Measurements from ENCODE around the gene CASP3.
"Not testable (repeated sequence)": the region's sequence is repeated elsewhere in the genome, so short reads cannot be mapped to it uniquely, and the experiment has no call there.

CASP3 gene

DNA sequence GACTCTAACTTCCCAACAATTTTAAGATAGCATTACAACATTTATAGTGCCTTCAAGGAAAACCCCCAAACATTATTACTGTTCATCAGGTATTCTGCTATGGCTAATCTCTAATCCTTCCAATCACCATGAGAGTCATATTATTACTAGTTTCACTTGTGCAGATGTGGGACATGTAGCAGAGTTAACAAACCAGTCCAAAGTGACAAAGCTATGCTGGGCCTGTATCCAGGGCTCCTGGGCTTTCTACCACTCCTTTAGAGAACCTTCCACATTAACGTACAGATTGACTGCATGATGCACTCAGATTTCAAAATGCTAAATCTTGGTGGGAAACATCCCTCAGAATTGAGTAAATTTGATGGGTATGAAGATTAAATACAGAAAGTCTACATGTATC, 16.4 kb downstream of the CASP3 start:
- peaks cover 85% of the 10 kb centered on the region for H3K36me3 ChIP-seq (ENCODE audit: control insufficient read depth, low read length)
- no peak overlapping the region for H3K4me3 ChIP-seq (ENCODE audit: low read length)
- H3K4me1 ChIP-seq (ENCODE audit: control insufficient read depth, low read length) = no peaks in the 10 kb centered on the region
- H3K9me2 ChIP-seq (replicated peaks; ENCODE audit: control insufficient read depth, low read length) = no peaks in the 10 kb centered on the region
- no peak overlapping the region for H3K4me2 ChIP-seq (ENCODE audit: low read length)
- H3K27me3 ChIP-seq (ENCODE audit: control insufficient read depth, low read length) = no peaks in the 10 kb centered on the region
- TF ChIP-seq, protein P1, sequence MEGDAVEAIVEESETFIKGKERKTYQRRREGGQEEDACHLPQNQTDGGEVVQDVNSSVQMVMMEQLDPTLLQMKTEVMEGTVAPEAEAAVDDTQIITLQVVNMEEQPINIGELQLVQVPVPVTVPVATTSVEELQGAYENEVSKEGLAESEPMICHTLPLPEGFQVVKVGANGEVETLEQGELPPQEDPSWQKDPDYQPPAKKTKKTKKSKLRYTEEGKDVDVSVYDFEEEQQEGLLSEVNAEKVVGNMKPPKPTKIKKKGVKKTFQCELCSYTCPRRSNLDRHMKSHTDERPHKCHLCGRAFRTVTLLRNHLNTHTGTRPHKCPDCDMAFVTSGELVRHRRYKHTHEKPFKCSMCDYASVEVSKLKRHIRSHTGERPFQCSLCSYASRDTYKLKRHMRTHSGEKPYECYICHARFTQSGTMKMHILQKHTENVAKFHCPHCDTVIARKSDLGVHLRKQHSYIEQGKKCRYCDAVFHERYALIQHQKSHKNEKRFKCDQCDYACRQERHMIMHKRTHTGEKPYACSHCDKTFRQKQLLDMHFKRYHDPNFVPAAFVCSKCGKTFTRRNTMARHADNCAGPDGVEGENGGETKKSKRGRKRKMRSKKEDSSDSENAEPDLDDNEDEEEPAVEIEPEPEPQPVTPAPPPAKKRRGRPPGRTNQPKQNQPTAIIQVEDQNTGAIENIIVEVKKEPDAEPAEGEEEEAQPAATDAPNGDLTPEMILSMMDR (IDR thresholded peaks at IDR 0.05; ENCODE audit: low read depth, low read length, poor library complexity, severe bottlenecking) = no peak
- TF ChIP-seq EZH2phosphoT487 (IDR thresholded peaks at IDR 0.05; ENCODE audit: borderline replicate concordance, low read length) = no peak
- peaks cover 4% of the 10 kb centered on the region; the same call in 1 of the 2 replicates for H3F3A ChIP-seq (ENCODE audit: control insufficient read depth, insufficient read depth)
- peaks cover 4% of the 10 kb centered on the region; the same call in 1 of the 2 replicates for H3K79me2 ChIP-seq (ENCODE audit: control insufficient read depth, low read length)
- no peaks in the 10 kb centered on the region for H4K20me1 ChIP-seq (ENCODE audit: control insufficient read depth, insufficient read depth, low read depth, low read length)
- H3K9me3 ChIP-seq (ENCODE audit: control insufficient read depth, insufficient read depth, low read length) = no peaks in the 10 kb centered on the region
- H3K27ac ChIP-seq (ENCODE audit: low read depth, low read length) = no peak overlapping the region

DNA sequence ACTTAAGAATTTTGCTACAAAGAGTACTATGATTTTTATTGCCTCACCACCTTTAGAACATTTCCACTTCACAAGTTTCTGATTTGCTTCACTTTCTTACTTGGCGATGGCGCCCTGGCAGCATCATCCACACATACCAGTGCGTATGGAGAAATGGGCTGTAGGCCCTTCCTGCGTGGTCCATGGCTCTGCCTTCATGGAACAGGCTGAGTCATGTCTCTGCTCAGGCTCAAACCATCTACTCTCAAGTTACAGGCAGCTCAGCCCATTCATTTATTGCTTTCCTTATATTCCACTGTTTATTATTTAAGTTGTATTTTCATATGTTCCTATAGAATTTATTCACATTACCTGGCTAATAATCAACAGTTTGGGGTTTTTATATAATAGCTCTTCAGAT, 21.1 kb downstream of the CASP3 start:
- no peaks in the 10 kb centered on the region for H3K9me3 ChIP-seq (ENCODE audit: control insufficient read depth, insufficient read depth, low read length)
- H3F3A ChIP-seq (ENCODE audit: control insufficient read depth, insufficient read depth) = peaks cover 4% of the 10 kb centered on the region; the same call in 1 of the 2 replicates
- H3K36me3 ChIP-seq (ENCODE audit: control insufficient read depth, low read length) = peaks cover 45% of the 10 kb centered on the region
- H3K4me2 ChIP-seq (ENCODE audit: low read length) = no peak overlapping the region
- H3K4me3 ChIP-seq (ENCODE audit: low read length) = no peak overlapping the region
- H4K20me1 ChIP-seq (ENCODE audit: control insufficient read depth, insufficient read depth, low read depth, low read length) = no peaks in the 10 kb centered on the region
- no peaks in the 10 kb centered on the region for H3K79me2 ChIP-seq (ENCODE audit: control insufficient read depth, low read length)
- no peak overlapping the region for H3K27ac ChIP-seq (ENCODE audit: low read depth, low read length)
- H3K27me3 ChIP-seq (ENCODE audit: control insufficient read depth, low read length) = no peaks in the 10 kb centered on the region
- no peak for TF ChIP-seq EZH2phosphoT487 (IDR thresholded peaks at IDR 0.05; ENCODE audit: borderline replicate concordance, low read length)
- TF ChIP-seq, protein P1 (IDR thresholded peaks at IDR 0.05; ENCODE audit: low read depth, low read length, poor library complexity, severe bottlenecking) = no peak
- no peaks in the 10 kb centered on the region for H3K4me1 ChIP-seq (ENCODE audit: control insufficient read depth, low read length)
- no peaks in the 10 kb centered on the region for H3K9me2 ChIP-seq (replicated peaks; ENCODE audit: control insufficient read depth, low read length)

DNA sequence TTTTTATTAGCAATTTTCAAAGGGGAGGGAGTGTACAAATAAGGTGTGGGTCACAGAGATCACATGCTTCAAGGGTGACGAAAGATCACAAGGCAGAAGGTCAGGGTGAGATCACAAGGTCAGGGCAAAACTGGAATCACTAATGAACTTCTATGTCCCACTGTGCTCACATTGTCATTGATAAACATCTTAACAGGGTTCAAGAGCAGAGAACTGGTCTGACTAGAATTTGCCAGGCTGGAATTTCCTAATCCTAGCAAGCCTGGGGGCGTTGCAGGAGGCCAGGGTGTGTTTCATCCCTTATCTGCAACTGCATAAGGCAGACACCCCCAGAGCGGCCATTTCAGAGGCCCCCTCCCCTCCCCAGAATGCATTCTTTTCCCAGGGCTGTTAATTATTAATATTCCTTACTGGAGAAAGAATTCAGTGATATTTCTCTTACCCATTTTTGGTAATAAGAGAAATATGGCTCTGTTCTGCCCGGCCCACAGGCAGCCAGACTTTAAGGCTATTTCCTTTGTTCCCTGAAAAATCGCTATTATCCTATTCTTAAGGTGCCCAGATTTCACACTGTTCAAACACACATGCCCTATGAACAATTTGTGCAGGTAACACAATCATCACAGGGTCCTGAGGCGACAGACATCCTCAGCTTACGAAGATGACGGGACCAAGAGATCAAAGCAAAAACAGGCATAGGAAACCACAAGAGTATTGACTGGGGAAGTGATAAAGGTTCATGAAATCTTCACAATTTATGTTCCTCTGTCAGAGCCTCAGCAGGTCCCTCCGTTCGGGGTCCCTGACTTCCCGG, 23.3 kb downstream of the CASP3 start:
- not testable (repeated sequence) for H3K27ac ChIP-seq (ENCODE audit: low read depth, low read length); H3K4me1 ChIP-seq (ENCODE audit: control insufficient read depth, low read length); H3K79me2 ChIP-seq (ENCODE audit: control insufficient read depth, low read length); H3K4me3 ChIP-seq (ENCODE audit: low read length); H3K9me2 ChIP-seq (replicated peaks; ENCODE audit: control insufficient read depth, low read length); H3K27me3 ChIP-seq (ENCODE audit: control insufficient read depth, low read length); H3F3A ChIP-seq (ENCODE audit: control insufficient read depth, insufficient read depth); H3K9me3 ChIP-seq (ENCODE audit: control insufficient read depth, insufficient read depth, low read length); H3K4me2 ChIP-seq (ENCODE audit: low read length); H4K20me1 ChIP-seq (ENCODE audit: control insufficient read depth, insufficient read depth, low read depth, low read length)
- peaks cover 31% of the 10 kb centered on the region for H3K36me3 ChIP-seq (ENCODE audit: control insufficient read depth, low read length)

DNA sequence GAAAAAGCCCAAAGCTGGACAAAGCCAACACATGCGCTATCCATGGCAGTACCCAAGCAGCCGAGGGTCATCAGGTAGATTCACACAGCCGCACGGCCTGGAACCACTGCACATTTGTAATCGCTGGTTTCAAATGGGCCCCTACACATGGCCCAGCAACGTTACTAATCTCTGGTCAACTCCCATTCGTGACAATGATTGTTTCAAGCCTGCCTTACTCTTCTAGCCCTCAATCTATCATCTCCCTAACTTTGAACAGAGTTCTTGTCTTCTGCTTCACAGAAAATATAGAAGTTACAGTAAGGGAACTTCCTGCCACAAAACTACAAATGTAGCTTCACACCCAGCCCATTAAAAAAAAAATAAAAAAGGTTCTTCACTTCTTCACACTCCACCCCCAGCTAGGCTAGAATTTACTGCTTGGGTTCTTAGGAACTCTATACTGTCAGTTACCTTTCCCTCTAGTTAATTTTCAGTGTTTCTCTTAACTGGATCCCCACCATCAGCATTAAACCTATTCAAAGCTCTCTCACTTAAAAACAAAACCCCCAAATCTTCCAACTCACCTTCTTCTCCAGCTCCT, 24.2 kb downstream of the CASP3 start:
- no peaks in the 10 kb centered on the region for H4K20me1 ChIP-seq (ENCODE audit: control insufficient read depth, insufficient read depth, low read depth, low read length)
- no peak overlapping the region for H3K27ac ChIP-seq (ENCODE audit: low read depth, low read length)
- H3K4me3 ChIP-seq (ENCODE audit: low read length) = no peak overlapping the region
- H3K4me2 ChIP-seq (ENCODE audit: low read length) = no peak overlapping the region
- H3K36me3 ChIP-seq (ENCODE audit: control insufficient read depth, low read length) = peaks cover 21% of the 10 kb centered on the region
- no peaks in the 10 kb centered on the region for H3K27me3 ChIP-seq (ENCODE audit: control insufficient read depth, low read length)
- no peaks in the 10 kb centered on the region for H3K4me1 ChIP-seq (ENCODE audit: control insufficient read depth, low read length)
- H3F3A ChIP-seq (ENCODE audit: control insufficient read depth, insufficient read depth) = peaks cover 4% of the 10 kb centered on the region; the same call in 1 of the 2 replicates
- H3K79me2 ChIP-seq (ENCODE audit: control insufficient read depth, low read length) = no peaks in the 10 kb centered on the region
- TF ChIP-seq EZH2phosphoT487 (IDR thresholded peaks at IDR 0.05; ENCODE audit: borderline replicate concordance, low read length) = no peak
- TF ChIP-seq, protein P1 (IDR thresholded peaks at IDR 0.05; ENCODE audit: low read depth, low read length, poor library complexity, severe bottlenecking) = no peak
- H3K9me3 ChIP-seq (ENCODE audit: control insufficient read depth, insufficient read depth, low read length) = no peaks in the 10 kb centered on the region
- H3K9me2 ChIP-seq (replicated peaks; ENCODE audit: control insufficient read depth, low read length) = no peaks in the 10 kb centered on the region

DNA sequence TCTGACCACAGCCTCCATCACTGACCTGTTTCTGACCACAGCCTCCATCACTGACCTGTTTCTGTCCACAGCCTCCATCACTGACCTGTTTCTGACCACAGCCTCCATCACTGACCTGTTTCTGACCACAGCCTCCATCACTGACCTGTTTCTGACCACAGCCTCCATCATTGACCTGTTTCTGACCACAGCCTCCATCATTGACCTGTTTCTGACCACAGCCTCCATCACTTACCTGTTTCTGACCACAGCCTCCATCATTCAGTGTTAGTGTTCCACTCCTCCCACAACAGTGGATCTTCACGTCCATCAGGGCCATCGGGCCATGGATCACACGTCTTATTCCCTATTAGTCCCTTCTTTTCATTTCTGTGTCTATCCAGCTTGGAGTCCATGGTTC, 24.7 kb downstream of the CASP3 start:
- not testable (repeated sequence) for H3K27ac ChIP-seq (ENCODE audit: low read depth, low read length); H3K4me3 ChIP-seq (ENCODE audit: low read length); H3K9me3 ChIP-seq (ENCODE audit: control insufficient read depth, insufficient read depth, low read length); H3K4me1 ChIP-seq (ENCODE audit: control insufficient read depth, low read length); H3K79me2 ChIP-seq (ENCODE audit: control insufficient read depth, low read length); H3K27me3 ChIP-seq (ENCODE audit: control insufficient read depth, low read length); H4K20me1 ChIP-seq (ENCODE audit: control insufficient read depth, insufficient read depth, low read depth, low read length); H3F3A ChIP-seq (ENCODE audit: control insufficient read depth, insufficient read depth); H3K4me2 ChIP-seq (ENCODE audit: low read length); H3K9me2 ChIP-seq (replicated peaks; ENCODE audit: control insufficient read depth, low read length)
- H3K36me3 ChIP-seq (ENCODE audit: control insufficient read depth, low read length) = peaks cover 16% of the 10 kb centered on the region
